GM12873 (cell line): ENCODE data around the gene NXPH1.

Experiments
- TF ChIP-seq, protein P1 (sequence below): IDR thresholded peaks from 2 replicates; pipeline ENCODE4 v1.5.1; 2012; ENCODE audit warnings: low read depth, mild to moderate bottlenecking, moderate library complexity, low read length, control low read depth; ENCODE audit not compliant: insufficient read depth; ENCODE audit errors: missing control alignments

The NXPH1 gene

DNA sequence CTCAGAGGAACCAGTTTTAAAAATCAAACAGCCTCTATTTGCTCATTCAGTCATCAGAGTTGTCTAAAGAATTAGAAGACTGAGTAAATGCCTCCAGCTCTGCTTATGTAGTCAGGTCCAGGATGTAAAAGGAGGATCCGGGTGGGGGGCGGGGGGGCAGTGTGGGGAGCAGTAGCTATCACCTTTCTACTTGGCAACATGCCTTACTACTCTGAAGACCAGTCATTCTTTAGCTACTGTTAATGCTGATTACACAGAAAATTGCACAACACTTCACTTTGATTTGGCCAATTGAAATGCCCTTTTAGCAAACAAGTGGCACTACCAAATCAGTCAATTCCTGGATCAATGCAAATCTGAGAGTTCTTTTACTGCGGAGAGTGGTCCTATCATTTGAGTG, 164.2 kb downstream of the NXPH1 start:
- TF ChIP-seq, protein P1, sequence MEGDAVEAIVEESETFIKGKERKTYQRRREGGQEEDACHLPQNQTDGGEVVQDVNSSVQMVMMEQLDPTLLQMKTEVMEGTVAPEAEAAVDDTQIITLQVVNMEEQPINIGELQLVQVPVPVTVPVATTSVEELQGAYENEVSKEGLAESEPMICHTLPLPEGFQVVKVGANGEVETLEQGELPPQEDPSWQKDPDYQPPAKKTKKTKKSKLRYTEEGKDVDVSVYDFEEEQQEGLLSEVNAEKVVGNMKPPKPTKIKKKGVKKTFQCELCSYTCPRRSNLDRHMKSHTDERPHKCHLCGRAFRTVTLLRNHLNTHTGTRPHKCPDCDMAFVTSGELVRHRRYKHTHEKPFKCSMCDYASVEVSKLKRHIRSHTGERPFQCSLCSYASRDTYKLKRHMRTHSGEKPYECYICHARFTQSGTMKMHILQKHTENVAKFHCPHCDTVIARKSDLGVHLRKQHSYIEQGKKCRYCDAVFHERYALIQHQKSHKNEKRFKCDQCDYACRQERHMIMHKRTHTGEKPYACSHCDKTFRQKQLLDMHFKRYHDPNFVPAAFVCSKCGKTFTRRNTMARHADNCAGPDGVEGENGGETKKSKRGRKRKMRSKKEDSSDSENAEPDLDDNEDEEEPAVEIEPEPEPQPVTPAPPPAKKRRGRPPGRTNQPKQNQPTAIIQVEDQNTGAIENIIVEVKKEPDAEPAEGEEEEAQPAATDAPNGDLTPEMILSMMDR = no peak

DNA sequence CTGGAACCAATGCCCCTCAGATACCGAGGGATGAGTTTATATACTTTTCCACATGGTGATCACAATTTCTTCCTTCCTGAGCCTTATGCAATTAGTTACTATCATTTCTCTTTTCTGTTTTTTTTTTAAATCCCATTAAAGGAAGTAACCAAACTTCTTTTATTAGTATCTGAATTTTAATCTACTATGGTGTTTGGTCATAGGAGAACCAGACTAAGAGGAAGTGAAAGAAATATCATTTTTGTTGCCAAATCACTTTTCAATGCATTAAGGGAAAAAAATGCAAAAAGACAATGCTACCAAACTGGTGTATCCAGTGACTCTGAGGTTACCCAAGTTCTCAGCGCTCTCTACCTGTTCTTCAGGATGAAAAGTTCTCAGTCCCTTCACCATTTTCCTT, 167.7 kb downstream of the NXPH1 start:
- TF ChIP-seq, protein P1 = no peak

DNA sequence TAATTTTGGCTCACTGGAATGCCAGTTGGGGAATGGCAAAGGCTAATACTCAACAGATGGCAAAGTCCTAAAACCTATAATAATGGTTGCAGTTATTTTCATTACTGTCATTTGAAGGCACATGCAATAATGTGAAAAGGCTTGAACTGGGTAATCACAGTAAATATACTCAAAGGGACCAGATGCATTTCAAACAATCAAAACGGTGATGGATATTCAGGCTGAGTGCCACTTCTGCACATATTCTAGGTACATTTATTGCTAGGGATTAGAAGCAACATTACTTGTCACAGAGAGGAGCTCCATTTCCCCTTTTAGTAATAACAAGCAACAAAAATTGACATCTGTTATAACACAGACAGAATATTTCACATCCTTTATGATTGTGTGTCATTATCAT, 171.8 kb downstream of the NXPH1 start:
- TF ChIP-seq, protein P1 = no peak

DNA sequence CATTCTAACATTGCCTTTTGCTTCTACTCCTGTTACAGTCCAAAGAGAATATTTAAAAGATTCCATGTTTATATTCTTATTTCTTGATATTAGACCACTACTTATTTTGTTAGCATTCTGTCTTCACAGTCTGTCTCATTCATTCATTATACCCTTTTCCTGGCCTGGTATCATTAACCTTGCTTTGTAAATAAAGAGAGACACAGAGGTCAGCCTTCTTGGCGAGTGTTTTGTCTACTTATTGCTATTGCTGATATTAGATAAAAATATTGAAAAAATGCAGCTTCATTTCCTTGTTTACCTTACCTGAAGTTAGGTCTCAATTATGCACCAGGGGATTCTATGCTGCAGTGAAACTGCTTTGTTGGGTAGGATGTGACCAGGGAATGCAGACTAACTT, 179.2 kb downstream of the NXPH1 start:
- TF ChIP-seq, protein P1 = no peak

DNA sequence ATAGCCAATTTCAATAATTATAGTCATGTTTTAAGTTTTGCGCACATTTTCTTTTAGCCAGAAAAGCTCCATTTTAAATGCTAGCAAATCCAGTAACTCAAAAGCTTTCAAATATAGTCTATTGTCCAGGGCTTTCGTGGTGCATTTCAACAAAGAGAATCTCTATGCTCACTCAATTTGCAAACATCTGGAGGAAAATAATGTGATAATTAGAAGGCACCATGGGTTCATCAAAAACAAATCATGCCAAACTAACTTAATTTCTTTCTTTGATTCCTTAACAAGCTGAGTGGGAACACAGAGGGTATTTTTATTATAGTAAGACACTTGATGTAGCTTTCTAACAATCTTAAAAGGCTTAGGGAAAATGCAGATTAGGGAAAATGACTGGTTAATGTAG, 179.8 kb downstream of the NXPH1 start:
- TF ChIP-seq, protein P1 = no peak

DNA sequence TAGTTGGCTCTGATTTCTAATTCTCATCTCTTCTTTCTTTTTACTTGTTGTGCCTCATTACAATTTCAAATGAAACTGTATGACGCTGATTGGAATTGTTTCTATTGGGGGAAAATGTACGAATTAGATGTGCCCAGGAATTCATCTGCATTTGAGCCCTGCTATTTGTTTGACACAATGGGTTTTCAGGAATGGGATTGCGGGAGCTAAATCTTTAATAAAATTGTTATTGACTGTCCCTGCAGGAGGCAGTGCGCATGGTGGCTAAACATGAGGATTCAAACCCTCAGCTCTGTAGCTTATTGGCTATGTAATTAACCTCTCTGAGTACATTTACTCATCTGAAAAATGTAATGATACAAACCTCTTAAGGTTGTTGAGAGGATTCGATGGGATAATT, 181.6 kb downstream of the NXPH1 start:
- TF ChIP-seq, protein P1 = no peak

DNA sequence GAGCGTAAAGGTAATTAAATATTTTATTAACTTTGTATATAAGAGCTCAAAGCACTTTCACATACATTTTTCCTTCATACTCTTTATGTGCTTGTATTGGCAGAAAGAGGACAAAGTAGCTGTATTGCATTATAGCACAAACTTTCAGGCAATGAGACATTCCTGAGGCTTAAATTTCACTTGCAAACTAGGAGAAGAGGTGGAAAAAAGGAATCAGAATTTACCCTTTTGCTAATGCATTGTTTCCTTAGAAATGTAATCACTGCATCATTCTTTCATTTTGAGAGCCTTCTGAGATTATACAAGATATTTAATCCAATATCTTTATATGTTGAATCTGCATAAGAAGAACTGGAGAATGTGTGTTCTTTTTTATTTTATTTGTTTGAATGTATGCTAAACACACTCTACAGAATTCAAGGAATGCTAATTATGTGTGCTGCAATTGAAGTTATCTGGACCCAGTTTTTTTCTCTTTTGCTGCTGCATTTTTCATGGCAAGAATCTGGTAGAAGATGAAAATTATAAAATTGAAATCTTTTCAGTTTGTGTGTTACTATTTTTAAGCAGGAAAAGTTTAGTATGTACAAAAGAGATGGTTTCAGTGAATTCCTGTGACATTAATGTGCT, 185.1 kb downstream of the NXPH1 start:
- TF ChIP-seq, protein P1 = no peak
